Suprapubic skin (tissue), 4 donors: ENCODE data around the gene MCF2L. TPM values are rescaled to one million over a fixed set of nuclear protein-coding genes. Genes with fewer than 3 reads are reported as not detected.

Source experiments
- DNase-seq, 2 donors: peaks; one replicate each; pipeline ENCODE4 v3.0.0-alpha.2; 2019; ENCODE audit warnings: low spot score in 2 of 2
- H3K27ac ChIP-seq: fragments of 200-600 bp; sonication (generic); one replicate; pipeline ENCODE4 v1.5.1; 2019
- H3K27me3 ChIP-seq: fragments of 200-600 bp; sonication (generic); one replicate; pipeline ENCODE4 v1.5.1; 2019
- H3K36me3 ChIP-seq: fragments of 200-600 bp; sonication (generic); one replicate; pipeline ENCODE4 v1.5.1; 2019
- H3K4me1 ChIP-seq: fragments of 200-600 bp; sonication (generic); one replicate; pipeline ENCODE4 v1.5.1; 2019
- H3K4me3 ChIP-seq: fragments of 200-600 bp; sonication (generic); one replicate; pipeline ENCODE4 v1.5.1; 2019; ENCODE audit warnings: mild to moderate bottlenecking
- H3K9me3 ChIP-seq: fragments of 200-600 bp; sonication (generic); one replicate; pipeline ENCODE4 v1.5.1; 2019
- CTCF ChIP-seq, 2 donors: fragments of 200-600 bp in 1 of 2; fragments of 450-650 bp in 1 of 2; sonication (generic) in 1 of 2; IDR thresholded peaks; one replicate each; pipeline ENCODE4 v1.5.1; 2016 to 2019; ENCODE audit warnings: antibody characterized with exemption in 2 of 2, mild to moderate bottlenecking in 1 of 2, moderate library complexity in 1 of 2
- EP300 ChIP-seq: sonication (generic); formaldehyde crosslinking; IDR thresholded peaks from one replicate; pipeline ENCODE4 v1.6.1; 2017; ENCODE audit warnings: antibody characterized with exemption
- POLR2A ChIP-seq, 2 donors: fragments of 450-650 bp; IDR thresholded peaks; one replicate each; pipeline ENCODE4 v1.6.1; 2017; ENCODE audit warnings: antibody characterized with exemption in 2 of 2, mild to moderate bottlenecking in 2 of 2, moderate library complexity in 2 of 2
- POLR2AphosphoS5 ChIP-seq, 3 donors: sonication (generic); formaldehyde crosslinking; IDR thresholded peaks; one replicate each; pipeline ENCODE4 v1.6.1; 2017; ENCODE audit warnings: antibody characterized with exemption in 3 of 3
- WGBS: methylation state at CpG from one replicate; pipeline ENCODE4 v1.1.5; 2018; 5-methylcytosine and 5-hydroxymethylcytosine counted together
- total RNA-seq, 4 donors: library from RNA; depleted of rRNA; stranded (reverse); fragments of >200 nt; gene quantifications; one replicate each; pipeline ENCODE4 v1.1.0, GENCODE V29; 2016

The MCF2L gene
- total RNA-seq, 4 donors from 2014 or later: 25.4 to 144 (median 50.0) TPM

DNA sequence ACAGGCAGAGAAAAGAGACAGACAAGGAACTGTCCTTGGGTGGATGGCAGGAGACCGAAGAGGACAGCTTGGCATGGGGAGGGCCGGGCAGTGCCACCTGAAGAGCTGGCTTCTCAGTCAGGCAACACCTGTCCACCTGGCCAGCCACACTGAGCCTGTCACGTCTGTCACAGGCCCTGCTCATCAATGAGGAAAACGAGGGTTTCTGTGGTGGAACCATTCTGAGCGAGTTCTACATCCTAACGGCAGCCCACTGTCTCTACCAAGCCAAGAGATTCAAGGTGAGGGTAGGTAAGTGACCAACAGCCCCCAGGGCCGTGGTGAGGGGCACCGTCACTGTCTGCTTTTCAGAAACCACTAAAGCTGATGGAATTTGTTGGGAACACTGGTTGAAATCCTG is 178.2 kb downstream of the MCF2L start:
- TF ChIP-seq POLR2A (IDR thresholded peaks at IDR 0.05) (no peak), CTCF (IDR thresholded peaks at IDR 0.05) (no peak), POLR2AphosphoS5 (IDR thresholded peaks at IDR 0.05) (no peak), EP300 (no peak)
- H3K27ac ChIP-seq: no peak overlapping the region
- no peaks in the 10 kb centered on the region for H3K27me3 ChIP-seq
- H3K9me3 ChIP-seq: no peaks in the 10 kb centered on the region
- H3K36me3 ChIP-seq: no peaks in the 10 kb centered on the region
- H3K4me1 ChIP-seq: peaks cover 4% of the 10 kb centered on the region
- WGBS: 89% methylated on average over 8 of the region's 8 CpGs
- H3K4me3 ChIP-seq: no peak overlapping the region
- DNase-seq: no peak

- H3K9me3 ChIP-seq: no peaks in the 10 kb centered on the region
- H3K4me3 ChIP-seq: no peak overlapping the region
- DNase-seq: no peak
- H3K36me3 ChIP-seq: no peaks in the 10 kb centered on the region
- peaks cover 16% of the 10 kb centered on the region for H3K4me1 ChIP-seq
- H3K27me3 ChIP-seq: no peaks in the 10 kb centered on the region
- 95% methylated on average over 13 of the region's 13 CpGs for WGBS
- no peak overlapping the region for H3K27ac ChIP-seq
- TF ChIP-seq CTCF (IDR thresholded peaks at IDR 0.05) (no peak), POLR2A (IDR thresholded peaks at IDR 0.05) (no peak), POLR2AphosphoS5 (IDR thresholded peaks at IDR 0.05) (no peak), EP300 (no peak)
These were observed 179.4 kb downstream of the MCF2L start for GRCh38 chr13:113148407-113148806.

DNA sequence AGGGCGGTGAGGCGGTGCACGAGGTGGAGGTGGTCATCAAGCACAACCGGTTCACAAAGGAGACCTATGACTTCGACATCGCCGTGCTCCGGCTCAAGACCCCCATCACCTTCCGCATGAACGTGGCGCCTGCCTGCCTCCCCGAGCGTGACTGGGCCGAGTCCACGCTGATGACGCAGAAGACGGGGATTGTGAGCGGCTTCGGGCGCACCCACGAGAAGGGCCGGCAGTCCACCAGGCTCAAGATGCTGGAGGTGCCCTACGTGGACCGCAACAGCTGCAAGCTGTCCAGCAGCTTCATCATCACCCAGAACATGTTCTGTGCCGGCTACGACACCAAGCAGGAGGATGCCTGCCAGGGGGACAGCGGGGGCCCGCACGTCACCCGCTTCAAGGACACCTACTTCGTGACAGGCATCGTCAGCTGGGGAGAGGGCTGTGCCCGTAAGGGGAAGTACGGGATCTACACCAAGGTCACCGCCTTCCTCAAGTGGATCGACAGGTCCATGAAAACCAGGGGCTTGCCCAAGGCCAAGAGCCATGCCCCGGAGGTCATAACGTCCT is 180.0 kb downstream of the MCF2L start:
- no peak for DNase-seq
- H3K27me3 ChIP-seq: no peaks in the 10 kb centered on the region
- H3K9me3 ChIP-seq: no peaks in the 10 kb centered on the region
- WGBS: 93% methylated on average over 27 of the region's 38 CpGs
- no peak overlapping the region for H3K27ac ChIP-seq
- H3K4me1 ChIP-seq: peaks cover 19% of the 10 kb centered on the region
- no peak overlapping the region for H3K4me3 ChIP-seq
- no peaks in the 10 kb centered on the region for H3K36me3 ChIP-seq
- TF ChIP-seq POLR2AphosphoS5 (IDR thresholded peaks at IDR 0.05) (no peak), CTCF (IDR thresholded peaks at IDR 0.05) (no peak), POLR2A (IDR thresholded peaks at IDR 0.05) (no peak), EP300 (no peak)

Other genes starting within 250 kb of the MCF2L start
- not detected for gene F7, start 136.6 kb downstream of the MCF2L start, total RNA-seq
- gene F10, start 153.6 kb downstream of the MCF2L start, total RNA-seq: 1 to 10 TPM; 4.9 to 7.8 (median 6.7) TPM
- not detected for gene PROZ, start 189.4 kb downstream of the MCF2L start, total RNA-seq
- 10 to 100 TPM; 33.2 to 99.5 (median 49.5) TPM for gene PCID2, start 239.5 kb downstream of the MCF2L start, total RNA-seq
- gene CUL4A, start 240.4 kb downstream of the MCF2L start, total RNA-seq: 100 to 1,000 TPM in 3 of 4 donors, 10 to 100 TPM in 1; 95.6 to 221 (median 119) TPM